ENCODE results near the gene RIMBP2.

RIMBP2 gene

GRCh38 chr12:130476451-130477135 lies 239.5 kb downstream of the RIMBP2 start:
- H3K9me3 ChIP-seq (ENCODE audit: control insufficient read depth, low read length) = no peaks in the 10 kb centered on the region
- H3K4me1 ChIP-seq (ENCODE audit: control insufficient read depth, insufficient read depth, low read length) = peaks cover 25% of the 10 kb centered on the region
- H3K36me3 ChIP-seq (ENCODE audit: control insufficient read depth, insufficient read depth, low read length) = no peaks in the 10 kb centered on the region
- no peak overlapping the region for H3K27ac ChIP-seq (ENCODE audit: insufficient read depth, low read depth, low read length, poor library complexity, severe bottlenecking)
- WGBS, 2 experiments = 78 to 81% methylated on average over 20 of the region's 20 CpGs
- H3K4me3 ChIP-seq (ENCODE audit: insufficient read depth, low read depth, low read length) = no peak overlapping the region
- H3K27me3 ChIP-seq (ENCODE audit: control insufficient read depth, insufficient read depth, low read length, poor library complexity, severe bottlenecking) = no peaks in the 10 kb centered on the region

GRCh38 chr12:130474599-130475269 lies 241.4 kb downstream of the RIMBP2 start:
- Histone ChIP-seq H3K9me3 (ENCODE audit: control insufficient read depth, low read length) (no peaks in the 10 kb centered on the region), H3K4me1 (ENCODE audit: control insufficient read depth, insufficient read depth, low read length) (peaks cover 17% of the 10 kb centered on the region), H3K27ac (ENCODE audit: insufficient read depth, low read depth, low read length, poor library complexity, severe bottlenecking) (no peak overlapping the region), H3K4me3 (ENCODE audit: insufficient read depth, low read depth, low read length) (no peak overlapping the region), H3K36me3 (ENCODE audit: control insufficient read depth, insufficient read depth, low read length) (no peaks in the 10 kb centered on the region), H3K27me3 (ENCODE audit: control insufficient read depth, insufficient read depth, low read length, poor library complexity, severe bottlenecking) (no peaks in the 10 kb centered on the region)
- 89% methylated on average over 27 of the region's 27 CpGs for WGBS, 2 experiments

- Histone ChIP-seq H3K27me3 (ENCODE audit: control insufficient read depth, insufficient read depth, low read length, poor library complexity, severe bottlenecking) (no peaks in the 10 kb centered on the region), H3K36me3 (ENCODE audit: control insufficient read depth, insufficient read depth, low read length) (no peaks in the 10 kb centered on the region), H3K27ac (ENCODE audit: insufficient read depth, low read depth, low read length, poor library complexity, severe bottlenecking) (no peak overlapping the region), H3K4me3 (ENCODE audit: insufficient read depth, low read depth, low read length) (no peak overlapping the region), H3K9me3 (ENCODE audit: control insufficient read depth, low read length) (no peaks in the 10 kb centered on the region), H3K4me1 (ENCODE audit: control insufficient read depth, insufficient read depth, low read length) (peaks cover 11% of the 10 kb centered on the region)
- 85 to 86% methylated on average over 17 of the region's 17 CpGs for WGBS, 2 experiments
Observed at GRCh38 chr12:130473266-130473665, 242.8 kb downstream of the RIMBP2 start.

GRCh38 chr12:130470969-130471368 lies 245.1 kb downstream of the RIMBP2 start:
- 87 to 90% methylated on average over 6 of the region's 6 CpGs for WGBS, 2 experiments
- Histone ChIP-seq H3K27ac (ENCODE audit: insufficient read depth, low read depth, low read length, poor library complexity, severe bottlenecking) (no peak overlapping the region), H3K4me1 (ENCODE audit: control insufficient read depth, insufficient read depth, low read length) (peaks cover 11% of the 10 kb centered on the region), H3K27me3 (ENCODE audit: control insufficient read depth, insufficient read depth, low read length, poor library complexity, severe bottlenecking) (no peaks in the 10 kb centered on the region), H3K36me3 (ENCODE audit: control insufficient read depth, insufficient read depth, low read length) (no peaks in the 10 kb centered on the region), H3K4me3 (ENCODE audit: insufficient read depth, low read depth, low read length) (no peak overlapping the region), H3K9me3 (ENCODE audit: control insufficient read depth, low read length) (no peaks in the 10 kb centered on the region)

GRCh38 chr12:130469552-130469951 lies 246.5 kb downstream of the RIMBP2 start:
- 94 to 95% methylated on average over 7 of the region's 7 CpGs for WGBS, 2 experiments
- H3K27ac ChIP-seq (ENCODE audit: insufficient read depth, low read depth, low read length, poor library complexity, severe bottlenecking) = no peak overlapping the region

GRCh38 chr12:130468700-130469245 lies 247.3 kb downstream of the RIMBP2 start:
- H3K4me1 ChIP-seq (ENCODE audit: control insufficient read depth, insufficient read depth, low read length) = peaks cover 5% of the 10 kb centered on the region
- no peaks in the 10 kb centered on the region for H3K36me3 ChIP-seq (ENCODE audit: control insufficient read depth, insufficient read depth, low read length)
- no peak overlapping the region for H3K27ac ChIP-seq (ENCODE audit: insufficient read depth, low read depth, low read length, poor library complexity, severe bottlenecking)
- H3K27me3 ChIP-seq (ENCODE audit: control insufficient read depth, insufficient read depth, low read length, poor library complexity, severe bottlenecking) = no peaks in the 10 kb centered on the region
- no peak overlapping the region for H3K4me3 ChIP-seq (ENCODE audit: insufficient read depth, low read depth, low read length)
- WGBS, 2 experiments = 94 to 95% methylated on average over 24 of the region's 24 CpGs
- no peaks in the 10 kb centered on the region for H3K9me3 ChIP-seq (ENCODE audit: control insufficient read depth, low read length)

More at GRCh38 chr12:130469552-130469951, 246.5 kb downstream of the RIMBP2 start:
- no peak overlapping the region for H3K4me3 ChIP-seq (ENCODE audit: insufficient read depth, low read depth, low read length)
- H3K27me3 ChIP-seq (ENCODE audit: control insufficient read depth, insufficient read depth, low read length, poor library complexity, severe bottlenecking) = no peaks in the 10 kb centered on the region
- no peaks in the 10 kb centered on the region for H3K9me3 ChIP-seq (ENCODE audit: control insufficient read depth, low read length)
- H3K36me3 ChIP-seq (ENCODE audit: control insufficient read depth, insufficient read depth, low read length) = no peaks in the 10 kb centered on the region
- H3K4me1 ChIP-seq (ENCODE audit: control insufficient read depth, insufficient read depth, low read length) = peaks cover 5% of the 10 kb centered on the region

GRCh38 chr12:130468186-130468585 lies 247.9 kb downstream of the RIMBP2 start:
- Histone ChIP-seq H3K9me3 (ENCODE audit: control insufficient read depth, low read length) (no peaks in the 10 kb centered on the region), H3K4me1 (ENCODE audit: control insufficient read depth, insufficient read depth, low read length) (peaks cover 4% of the 10 kb centered on the region), H3K4me3 (ENCODE audit: insufficient read depth, low read depth, low read length) (no peak overlapping the region), H3K27me3 (ENCODE audit: control insufficient read depth, insufficient read depth, low read length, poor library complexity, severe bottlenecking) (no peaks in the 10 kb centered on the region), H3K36me3 (ENCODE audit: control insufficient read depth, insufficient read depth, low read length) (no peaks in the 10 kb centered on the region), H3K27ac (ENCODE audit: insufficient read depth, low read depth, low read length, poor library complexity, severe bottlenecking) (no peak overlapping the region)
- 91 to 97% methylated on average over 9 of the region's 9 CpGs for WGBS, 2 experiments

GRCh38 chr12:130465626-130466025 lies 250.5 kb downstream of the RIMBP2 start:
- WGBS, 2 experiments = 91% methylated on average over 10 of the region's 10 CpGs
- no peak overlapping the region for H3K27ac ChIP-seq (ENCODE audit: insufficient read depth, low read depth, low read length, poor library complexity, severe bottlenecking)
- no peaks in the 10 kb centered on the region for H3K36me3 ChIP-seq (ENCODE audit: control insufficient read depth, insufficient read depth, low read length)
- H3K9me3 ChIP-seq (ENCODE audit: control insufficient read depth, low read length) = no peaks in the 10 kb centered on the region
- no peak overlapping the region for H3K4me3 ChIP-seq (ENCODE audit: insufficient read depth, low read depth, low read length)
- no peaks in the 10 kb centered on the region for H3K4me1 ChIP-seq (ENCODE audit: control insufficient read depth, insufficient read depth, low read length)
- no peaks in the 10 kb centered on the region for H3K27me3 ChIP-seq (ENCODE audit: control insufficient read depth, insufficient read depth, low read length, poor library complexity, severe bottlenecking)

GRCh38 chr12:130465046-130465445 lies 251.1 kb downstream of the RIMBP2 start:
- Histone ChIP-seq H3K27ac (ENCODE audit: insufficient read depth, low read depth, low read length, poor library complexity, severe bottlenecking) (no peak overlapping the region), H3K36me3 (ENCODE audit: control insufficient read depth, insufficient read depth, low read length) (no peaks in the 10 kb centered on the region)

GRCh38 chr12:130463818-130464670 lies 252.1 kb downstream of the RIMBP2 start:
- H3K36me3 ChIP-seq (ENCODE audit: control insufficient read depth, insufficient read depth, low read length) = no peaks in the 10 kb centered on the region
- no peaks in the 10 kb centered on the region for H3K27me3 ChIP-seq (ENCODE audit: control insufficient read depth, insufficient read depth, low read length, poor library complexity, severe bottlenecking)
- no peaks in the 10 kb centered on the region for H3K4me1 ChIP-seq (ENCODE audit: control insufficient read depth, insufficient read depth, low read length)
- WGBS, 2 experiments = 75% methylated on average over 18 of the region's 19 CpGs
- no peak overlapping the region for H3K27ac ChIP-seq (ENCODE audit: insufficient read depth, low read depth, low read length, poor library complexity, severe bottlenecking)
- H3K4me3 ChIP-seq (ENCODE audit: insufficient read depth, low read depth, low read length) = no peak overlapping the region
- no peaks in the 10 kb centered on the region for H3K9me3 ChIP-seq (ENCODE audit: control insufficient read depth, low read length)

More at GRCh38 chr12:130465046-130465445, 251.1 kb downstream of the RIMBP2 start:
- Histone ChIP-seq H3K27me3 (ENCODE audit: control insufficient read depth, insufficient read depth, low read length, poor library complexity, severe bottlenecking) (no peaks in the 10 kb centered on the region), H3K4me3 (ENCODE audit: insufficient read depth, low read depth, low read length) (no peak overlapping the region), H3K4me1 (ENCODE audit: control insufficient read depth, insufficient read depth, low read length) (no peaks in the 10 kb centered on the region), H3K9me3 (ENCODE audit: control insufficient read depth, low read length) (no peaks in the 10 kb centered on the region)
- 93 to 95% methylated on average over 15 of the region's 15 CpGs for WGBS, 2 experiments

Measured in ectodermal cell (in vitro differentiated cells).